ENCODE measurements around the gene TNFRSF6B. TPM values are rescaled to one million over a fixed set of nuclear protein-coding genes. Genes with fewer than 3 reads are reported as not detected.
A peak's percentile ranks its signal among the peaks of the same experiment; 100 is the strongest.

TNFRSF6B gene
- total and polyA plus RNA-seq, 8 donors = 0.31 to 31.0 (median 2.1) TPM

- H3K4me3 ChIP-seq = no peak overlapping the region
- H3K27ac ChIP-seq = no peak overlapping the region
- FAIRE-seq (no peak), DNase-seq (no peak), ATAC-seq (no peak)
- peaks cover 3 to 9% (median 4%) of the 10 kb centered on the region in 3 donors for H3K4me1 ChIP-seq
- H3K27me3 ChIP-seq = no peaks in the 10 kb centered on the region
- intact Hi-C loops (cut with DNase I) = no loop called here
- H3K36me3 ChIP-seq = peaks cover 0 to 12% (median 3%) of the 10 kb centered on the region in 3 donors
- H3K9me3 ChIP-seq = no peaks in the 10 kb centered on the region
- no peak for TF ChIP-seq CTCF (IDR thresholded peaks at IDR 0.05)
- WGBS, 2 donors = 93 to 95% methylated on average over 9 of the region's 9 CpGs
Measured at GRCh38 chr20:63662813-63663189, 33.7 kb upstream of the TNFRSF6B start.

- 89 to 93% methylated on average over 26 of the region's 26 CpGs for WGBS, 2 donors
- H3K27ac ChIP-seq = no peak overlapping the region
- DNase-seq (peak in 1 of 6 donors; percentile 64), ATAC-seq (no peak), FAIRE-seq (no peak)
- peaks cover 0 to 12% (median 3%) of the 10 kb centered on the region in 3 donors for H3K36me3 ChIP-seq
- H3K4me3 ChIP-seq = no peak overlapping the region
- intact Hi-C loops (cut with DNase I) = no loop called here
- no peaks in the 10 kb centered on the region for H3K27me3 ChIP-seq
- H3K9me3 ChIP-seq = no peaks in the 10 kb centered on the region
- peaks cover 3 to 8% (median 4%) of the 10 kb centered on the region in 3 donors for H3K4me1 ChIP-seq
- TF ChIP-seq CTCF (IDR thresholded peaks at IDR 0.05) = no peak
Measured at GRCh38 chr20:63663332-63664066, 33.0 kb upstream of the TNFRSF6B start.

GRCh38 chr20:63664143-63664851 is 32.2 kb upstream of the TNFRSF6B start:
- TF ChIP-seq CTCF (IDR thresholded peaks at IDR 0.05) = no peak
- Histone ChIP-seq H3K36me3 (peaks cover 0 to 12% (median 3%) of the 10 kb centered on the region in 3 donors), H3K27ac (no peak overlapping the region), H3K4me3 (no peak overlapping the region), H3K27me3 (no peaks in the 10 kb centered on the region), H3K4me1 (peaks cover 2 to 4% (median 2%) of the 10 kb centered on the region in 3 donors), H3K9me3 (no peaks in the 10 kb centered on the region)
- intact Hi-C loops (cut with DNase I) = no loop called here
- DNase-seq = peak in 1 of 6 donors; percentile 74
- ATAC-seq = no peak
- WGBS, 2 donors = 91 to 94% methylated on average over 22 of the region's 22 CpGs
- FAIRE-seq = no peak

- Histone ChIP-seq H3K27me3 (no peaks in the 10 kb centered on the region), H3K36me3 (peaks cover 0 to 12% (median 3%) of the 10 kb centered on the region in 3 donors), H3K4me3 (no peak overlapping the region), H3K4me1 (no peaks in the 10 kb centered on the region), H3K9me3 (no peaks in the 10 kb centered on the region), H3K27ac (no peak overlapping the region)
- no peak for TF ChIP-seq CTCF (IDR thresholded peaks at IDR 0.05)
- DNase-seq = no peak
- 79 to 82% methylated on average over 17 to 18 of the region's 18 CpGs for WGBS, 2 donors
- FAIRE-seq = no peak
- peak in 1 of 4 donors; percentile 31 for ATAC-seq
- intact Hi-C loops (cut with DNase I) = no loop called here
Measured at GRCh38 chr20:63664861-63665594, 31.4 kb upstream of the TNFRSF6B start.

Data from pancreas (tissue), 10 donors.